OCI-LY7 (cell line): ENCODE measurements around the gene XRCC5.

Experiments used
- EZH2phosphoT487 ChIP-seq: fragments of 200-600 bp; sonication (generic); IDR thresholded peaks from 2 replicates; pipeline ENCODE4 v1.6.1; 2018; ENCODE audit warnings: low read depth, borderline replicate concordance, mild to moderate bottlenecking, mixed run types, antibody characterized with exemption, low read length, moderate library complexity, mixed read lengths
- TF ChIP-seq, protein P1 (sequence below): fragments of 200-600 bp; sonication (generic); conservative IDR thresholded peaks from 2 replicates; pipeline ENCODE4 v1.5.1; 2014; ENCODE audit warnings: mild to moderate bottlenecking, antibody characterized with exemption, low read length, moderate library complexity, mixed read lengths

DNA sequence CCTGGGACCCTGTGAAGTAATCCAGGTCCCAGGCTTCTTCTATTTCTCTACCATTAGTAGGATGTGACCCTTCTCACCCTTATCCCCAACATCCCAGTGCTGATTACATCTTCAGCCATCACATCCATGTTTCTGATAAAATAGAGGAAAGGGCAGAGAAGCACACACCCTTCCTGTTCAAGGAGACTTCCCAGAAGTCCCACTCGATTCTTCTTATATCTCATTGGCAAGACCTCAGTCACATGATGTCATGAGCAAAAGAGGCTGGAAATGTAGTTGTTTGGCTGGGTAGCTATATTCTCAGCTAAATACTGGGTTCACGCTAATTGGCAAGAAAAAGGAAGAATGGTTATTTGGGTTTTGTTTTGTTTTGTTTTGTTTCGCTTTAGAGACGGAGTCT is 8.0 kb upstream of the XRCC5 start:
- TF ChIP-seq, protein P1, sequence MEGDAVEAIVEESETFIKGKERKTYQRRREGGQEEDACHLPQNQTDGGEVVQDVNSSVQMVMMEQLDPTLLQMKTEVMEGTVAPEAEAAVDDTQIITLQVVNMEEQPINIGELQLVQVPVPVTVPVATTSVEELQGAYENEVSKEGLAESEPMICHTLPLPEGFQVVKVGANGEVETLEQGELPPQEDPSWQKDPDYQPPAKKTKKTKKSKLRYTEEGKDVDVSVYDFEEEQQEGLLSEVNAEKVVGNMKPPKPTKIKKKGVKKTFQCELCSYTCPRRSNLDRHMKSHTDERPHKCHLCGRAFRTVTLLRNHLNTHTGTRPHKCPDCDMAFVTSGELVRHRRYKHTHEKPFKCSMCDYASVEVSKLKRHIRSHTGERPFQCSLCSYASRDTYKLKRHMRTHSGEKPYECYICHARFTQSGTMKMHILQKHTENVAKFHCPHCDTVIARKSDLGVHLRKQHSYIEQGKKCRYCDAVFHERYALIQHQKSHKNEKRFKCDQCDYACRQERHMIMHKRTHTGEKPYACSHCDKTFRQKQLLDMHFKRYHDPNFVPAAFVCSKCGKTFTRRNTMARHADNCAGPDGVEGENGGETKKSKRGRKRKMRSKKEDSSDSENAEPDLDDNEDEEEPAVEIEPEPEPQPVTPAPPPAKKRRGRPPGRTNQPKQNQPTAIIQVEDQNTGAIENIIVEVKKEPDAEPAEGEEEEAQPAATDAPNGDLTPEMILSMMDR: no peak
- no peak for TF ChIP-seq EZH2phosphoT487
